ENCODE data around the gene MAL. TPM values are rescaled to one million over a fixed set of nuclear protein-coding genes. Genes with fewer than 3 reads are reported as not detected.

MAL gene
- total and polyA plus RNA-seq, 2 of the 8 experiments (the other 6 are each of a cell fraction or from before 2014, with no cell fraction given): not detected

GRCh38 chr2:95008996-95009395 is 16.5 kb upstream of the MAL start:
- Histone ChIP-seq H4K20me1 (replicated peaks in 1 of 2; ENCODE audit: control insufficient read depth in 1 of 2, insufficient read depth in 2 of 2, low read length in 2 of 2) (no peaks in the 10 kb centered on the region), H3K27me3 (replicated peaks in 1 of 4; ENCODE audit: control insufficient read depth in 3 of 4, extremely low read depth in 1 of 4, insufficient read depth in 3 of 4, low read length in 3 of 4) (no peaks in the 10 kb centered on the region), H3K9me3 (ENCODE audit: insufficient read depth in 2 of 2, low read depth in 1 of 2, low read length in 1 of 2) (peaks cover 68 to 90% of the 10 kb centered on the region in 2 experiments), H4K8ac (ENCODE audit: extremely low read depth, insufficient read depth, low read length) (no peak overlapping the region), H3K36me3 (ENCODE audit: control insufficient read depth in 2 of 4, insufficient read depth in 4 of 4, low read length in 3 of 4) (no peaks in the 10 kb centered on the region), H2BK12ac (ENCODE audit: low read depth, low read length) (no peak overlapping the region), H2BK120ac (replicated peaks; ENCODE audit: low read depth, low read length) (no peak overlapping the region), H3K9ac (replicated peaks in 1 of 4; ENCODE audit: extremely low read depth in 1 of 4, low read depth in 3 of 4, low read length in 3 of 4) (no peak overlapping the region), H3K4me3 (ENCODE audit: extremely low read depth in 1 of 4, insufficient read depth in 2 of 4, low read depth in 3 of 4, low read length in 4 of 4) (no peak overlapping the region), H3K4me1 (replicated peaks in 1 of 4; ENCODE audit: control insufficient read depth in 3 of 4, insufficient read depth in 4 of 4, low read length in 3 of 4) (peaks cover 0 to 3% (median 0%) of the 10 kb centered on the region in 4 experiments; a peak in 1 of 7 replicates), H2AFZ (ENCODE audit: low read length) (no peak overlapping the region), H3K79me1 (ENCODE audit: low read depth, low read length) (no peaks in the 10 kb centered on the region), H2AK5ac (ENCODE audit: low read depth, low read length) (no peak overlapping the region), H2BK20ac (ENCODE audit: low read length) (no peak overlapping the region), H3K27ac (ENCODE audit: low read depth, low read length) (no peak overlapping the region), H3K4ac (replicated peaks; ENCODE audit: insufficient read length, low read depth, low read length) (no peak overlapping the region), H3K79me2 (ENCODE audit: control insufficient read depth in 1 of 2, insufficient read depth in 2 of 2, low read length in 2 of 2) (no peaks in the 10 kb centered on the region), H3K4me2 (ENCODE audit: insufficient read depth in 1 of 2, low read depth in 2 of 2, low read length in 2 of 2) (no peak overlapping the region), H3K18ac (ENCODE audit: extremely low read depth, low read length) (no peak overlapping the region), H3K14ac (ENCODE audit: insufficient read length) (no peak overlapping the region), H3K23ac (ENCODE audit: insufficient read length) (no peak overlapping the region), H3K56ac (replicated peaks; ENCODE audit: insufficient read length, low read depth, low read length) (no peak overlapping the region), H2BK5ac (ENCODE audit: low read depth, low read length) (no peak overlapping the region), H2BK15ac (ENCODE audit: low read length) (no peak overlapping the region), H4K5ac (ENCODE audit: insufficient read length, low read depth, low read length) (no peak overlapping the region), H4K91ac (replicated peaks; ENCODE audit: insufficient read length, low read length) (no peak overlapping the region), H3K23me2 (ENCODE audit: low read depth, low read length) (no peaks in the 10 kb centered on the region)
- no peak for DNase-seq (ENCODE audit: low read depth in 1 of 2, low spot score in 2 of 2)
- 53% methylated on average over 2 of the region's 2 CpGs; no CpG with 5 or more reads in 1 of the 2 experiments for WGBS, 2 experiments (ENCODE audit: extremely low coverage in 1 of 2, insufficient coverage in 1 of 2, insufficient read length in 1 of 2, insufficient replicate concordance in 2 of 2, low coverage in 1 of 2, low lambda C conversion rate in 2 of 2, missing lambda C conversion rate in 1 of 2)
- CTCF ChIA-PET (ENCODE audit: partially characterized antibody): no interaction called here
- FAIRE-seq: no peak
- POLR2A ChIA-PET (ENCODE audit: partially characterized antibody): no interaction called here
- TF ChIP-seq KDM1A (IDR thresholded peaks at IDR 0.05; ENCODE audit: borderline replicate concordance, low read length) (no peak), SIN3A (conservative IDR thresholded peaks at IDR 0.05 in 1 of 2, IDR thresholded peaks at IDR 0.05 in 1 of 2; ENCODE audit: low read depth in 1 of 2, low read length in 2 of 2) (no peak), CEBPB (IDR thresholded peaks at IDR 0.05; ENCODE audit: low read depth, low read length) (no peak), CHD2 (IDR thresholded peaks at IDR 0.05; ENCODE audit: low read length) (no peak)

Measured in H1 (cell line).